Stimulated activated memory B cell treated with anti-CD40 and anti-IgM and Interleukin-4, amounts not matched to agents 10 μg/mL and 1 μg/mL and 100 μg/mL, for 72 hours (primary cell): ENCODE results near the gene RELN.

Source experiments
- ATAC-seq: fragments of 150-1000 bp; cut with Tn5 transposase; 2 replicates; pipeline ENCODE4 v1.10.0; 2021
- H3K27ac Mint-ChIP-seq: one replicate; pipeline ENCODE4 v1.8.0; 2022; ENCODE audit warnings: mild to moderate bottlenecking, mixed read lengths
- H3K27me3 Mint-ChIP-seq: one replicate; pipeline ENCODE4 v1.8.0; 2022; ENCODE audit warnings: mixed read lengths
- H3K36me3 Mint-ChIP-seq: one replicate; pipeline ENCODE4 v1.8.0; 2022; ENCODE audit warnings: mixed read lengths
- H3K4me1 Mint-ChIP-seq: one replicate; pipeline ENCODE4 v1.8.0; 2022; ENCODE audit warnings: mixed read lengths
- H3K4me3 Mint-ChIP-seq: one replicate; pipeline ENCODE4 v1.8.0; 2022; ENCODE audit warnings: mild to moderate bottlenecking, moderate library complexity, mixed read lengths
- H3K9me3 Mint-ChIP-seq: one replicate; pipeline ENCODE4 v1.8.0; 2022; ENCODE audit warnings: mixed read lengths

Gene RELN

DNA sequence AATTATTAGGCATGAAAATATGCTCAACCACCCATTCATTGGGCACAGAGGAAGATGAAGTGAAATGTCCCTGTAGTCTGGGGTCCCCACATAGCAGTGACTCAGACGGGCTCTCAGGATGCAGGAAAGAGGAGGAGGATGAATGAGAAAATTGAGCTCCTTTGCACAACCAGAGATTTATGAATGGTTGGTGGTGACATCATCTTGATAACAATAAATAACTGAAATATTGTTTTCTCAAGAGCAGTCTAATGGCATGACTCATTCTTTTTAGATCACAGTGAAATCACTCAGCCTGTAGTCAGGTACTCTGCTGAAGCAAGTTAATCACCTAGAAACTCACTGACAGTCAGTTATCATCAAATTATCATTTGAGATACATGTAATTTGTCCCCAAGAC, 254.1 kb downstream of the RELN start:
- Mint-ChIP-seq H3K4me1 (no peaks in the 10 kb centered on the region), H3K36me3 (no peaks in the 10 kb centered on the region), H3K27me3 (peaks cover 9% of the 10 kb centered on the region), H3K4me3 (no peak overlapping the region), H3K27ac (no peak overlapping the region), H3K9me3 (no peaks in the 10 kb centered on the region)
- no peak for ATAC-seq

- no peaks in the 10 kb centered on the region for H3K4me1 Mint-ChIP-seq
Observed at GRCh38 chr7:103731169-103731568, 258.3 kb downstream of the RELN start.

GRCh38 chr7:103729026-103729425, 260.4 kb downstream of the RELN start:
- no peak for ATAC-seq
- no peaks in the 10 kb centered on the region for H3K9me3 Mint-ChIP-seq
- H3K36me3 Mint-ChIP-seq = no peaks in the 10 kb centered on the region
- no peaks in the 10 kb centered on the region for H3K4me1 Mint-ChIP-seq
- H3K4me3 Mint-ChIP-seq = no peak overlapping the region
- no peak overlapping the region for H3K27ac Mint-ChIP-seq
- no peaks in the 10 kb centered on the region for H3K27me3 Mint-ChIP-seq

More at GRCh38 chr7:103731169-103731568, 258.3 kb downstream of the RELN start:
- H3K36me3 Mint-ChIP-seq = no peaks in the 10 kb centered on the region
- H3K9me3 Mint-ChIP-seq = no peaks in the 10 kb centered on the region
- no peaks in the 10 kb centered on the region for H3K27me3 Mint-ChIP-seq
- no peak overlapping the region for H3K4me3 Mint-ChIP-seq
- H3K27ac Mint-ChIP-seq = no peak overlapping the region
- ATAC-seq = no peak

DNA sequence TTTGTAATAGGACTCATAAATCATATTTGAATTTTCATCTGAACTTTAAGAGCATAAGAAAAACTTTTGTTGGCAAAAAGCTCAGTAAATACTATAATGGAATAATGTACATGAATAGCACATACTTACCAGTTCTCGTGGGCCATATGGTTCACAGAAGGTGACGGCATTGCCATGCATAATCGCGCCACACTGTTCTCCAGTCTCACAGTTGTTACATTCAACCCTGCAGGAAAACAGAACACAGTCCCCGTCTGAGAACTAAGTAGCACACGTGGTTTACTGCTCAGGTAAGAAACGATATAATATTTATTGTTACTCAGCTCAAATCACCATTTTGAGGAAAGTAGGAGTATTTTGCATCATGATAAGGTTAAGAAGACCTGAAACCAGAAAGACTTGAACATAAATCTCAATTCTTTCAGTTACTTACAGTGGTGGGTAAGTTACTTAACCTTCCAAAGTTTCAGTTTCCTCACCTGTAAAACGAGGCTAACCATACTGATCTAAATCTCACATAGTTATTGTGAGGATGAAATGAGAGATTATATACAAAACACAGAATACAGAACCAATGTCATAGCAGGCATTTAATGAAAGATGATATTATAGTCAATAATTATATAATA, 261.4 kb downstream of the RELN start:
- Mint-ChIP-seq H3K27ac (no peak overlapping the region), H3K9me3 (no peaks in the 10 kb centered on the region), H3K36me3 (no peaks in the 10 kb centered on the region), H3K27me3 (no peaks in the 10 kb centered on the region), H3K4me1 (no peaks in the 10 kb centered on the region), H3K4me3 (no peak overlapping the region)
- ATAC-seq = no peak

DNA sequence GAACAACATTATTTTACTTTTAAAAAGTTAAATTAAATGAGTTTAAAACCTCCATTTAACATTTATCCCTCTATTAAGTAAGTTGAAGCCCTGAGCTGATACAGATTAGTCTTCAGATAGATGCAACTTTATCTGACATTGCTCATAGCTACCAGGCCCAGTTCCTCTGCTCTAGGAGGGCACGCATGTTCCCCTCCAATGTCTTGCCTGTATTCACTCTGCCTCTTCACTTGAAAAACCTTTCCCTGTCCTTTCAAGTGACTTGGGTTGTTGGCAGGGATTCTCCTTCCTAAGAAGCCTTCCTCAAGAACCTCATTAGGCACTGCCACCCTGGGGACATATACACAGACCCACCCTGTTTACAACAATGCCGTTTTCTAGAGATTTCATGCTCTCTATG, 270.4 kb downstream of the RELN start:
- Mint-ChIP-seq H3K9me3 (no peaks in the 10 kb centered on the region), H3K27me3 (peaks cover 17% of the 10 kb centered on the region), H3K4me1 (no peaks in the 10 kb centered on the region), H3K4me3 (no peak overlapping the region), H3K27ac (no peak overlapping the region), H3K36me3 (no peaks in the 10 kb centered on the region)
- ATAC-seq = no peak

GRCh38 chr7:103718482-103719061, 270.9 kb downstream of the RELN start:
- H3K36me3 Mint-ChIP-seq = no peaks in the 10 kb centered on the region
- H3K9me3 Mint-ChIP-seq = no peaks in the 10 kb centered on the region
- H3K4me1 Mint-ChIP-seq = no peaks in the 10 kb centered on the region
- no peak overlapping the region for H3K4me3 Mint-ChIP-seq
- peaks cover 17% of the 10 kb centered on the region for H3K27me3 Mint-ChIP-seq
- H3K27ac Mint-ChIP-seq = no peak overlapping the region
- ATAC-seq = no peak

- Mint-ChIP-seq H3K4me1 (no peaks in the 10 kb centered on the region), H3K9me3 (no peaks in the 10 kb centered on the region), H3K27ac (no peak overlapping the region), H3K36me3 (no peaks in the 10 kb centered on the region), H3K4me3 (no peak overlapping the region), H3K27me3 (peaks cover 17% of the 10 kb centered on the region)
- no peak for ATAC-seq
Observed at GRCh38 chr7:103717574-103717973, 271.9 kb downstream of the RELN start.

GRCh38 chr7:103715376-103716120, 273.9 kb downstream of the RELN start:
- peaks cover 8% of the 10 kb centered on the region for H3K27me3 Mint-ChIP-seq

DNA sequence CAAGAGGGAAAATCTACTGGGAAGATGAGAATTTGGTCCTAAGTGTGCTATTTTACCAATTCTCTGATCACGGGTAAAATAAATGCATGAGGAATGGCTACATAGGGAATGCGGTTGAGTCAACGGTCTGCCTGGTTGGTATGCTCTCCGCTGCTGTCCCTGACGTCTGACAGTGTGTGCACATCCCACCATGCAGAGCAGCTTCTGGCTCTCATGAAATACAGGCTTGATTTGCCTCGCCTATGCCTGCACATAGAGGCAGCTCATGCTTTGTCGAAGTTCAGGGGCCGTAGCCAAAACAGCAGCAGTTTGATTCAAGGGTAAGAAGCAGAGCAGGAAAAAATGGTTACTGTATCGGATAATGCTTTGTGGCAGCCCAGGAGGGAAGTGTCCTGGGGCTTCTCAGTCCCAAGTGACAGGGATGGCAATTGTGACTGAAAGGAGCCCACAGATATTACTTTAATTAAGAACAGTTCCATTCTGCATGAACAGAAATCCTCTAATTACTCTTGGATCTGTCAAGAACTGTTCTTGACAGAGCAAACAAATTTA, 275.0 kb downstream of the RELN start:
- Mint-ChIP-seq H3K4me3 (no peak overlapping the region), H3K27ac (no peak overlapping the region), H3K9me3 (no peaks in the 10 kb centered on the region), H3K4me1 (no peaks in the 10 kb centered on the region), H3K27me3 (peaks cover 8% of the 10 kb centered on the region), H3K36me3 (no peaks in the 10 kb centered on the region)
- no peak for ATAC-seq

More at GRCh38 chr7:103715376-103716120, 273.9 kb downstream of the RELN start:
- Mint-ChIP-seq H3K4me3 (no peak overlapping the region), H3K9me3 (no peaks in the 10 kb centered on the region), H3K27ac (no peak overlapping the region), H3K4me1 (no peaks in the 10 kb centered on the region), H3K36me3 (no peaks in the 10 kb centered on the region)
- peak; percentile 38 for ATAC-seq

DNA sequence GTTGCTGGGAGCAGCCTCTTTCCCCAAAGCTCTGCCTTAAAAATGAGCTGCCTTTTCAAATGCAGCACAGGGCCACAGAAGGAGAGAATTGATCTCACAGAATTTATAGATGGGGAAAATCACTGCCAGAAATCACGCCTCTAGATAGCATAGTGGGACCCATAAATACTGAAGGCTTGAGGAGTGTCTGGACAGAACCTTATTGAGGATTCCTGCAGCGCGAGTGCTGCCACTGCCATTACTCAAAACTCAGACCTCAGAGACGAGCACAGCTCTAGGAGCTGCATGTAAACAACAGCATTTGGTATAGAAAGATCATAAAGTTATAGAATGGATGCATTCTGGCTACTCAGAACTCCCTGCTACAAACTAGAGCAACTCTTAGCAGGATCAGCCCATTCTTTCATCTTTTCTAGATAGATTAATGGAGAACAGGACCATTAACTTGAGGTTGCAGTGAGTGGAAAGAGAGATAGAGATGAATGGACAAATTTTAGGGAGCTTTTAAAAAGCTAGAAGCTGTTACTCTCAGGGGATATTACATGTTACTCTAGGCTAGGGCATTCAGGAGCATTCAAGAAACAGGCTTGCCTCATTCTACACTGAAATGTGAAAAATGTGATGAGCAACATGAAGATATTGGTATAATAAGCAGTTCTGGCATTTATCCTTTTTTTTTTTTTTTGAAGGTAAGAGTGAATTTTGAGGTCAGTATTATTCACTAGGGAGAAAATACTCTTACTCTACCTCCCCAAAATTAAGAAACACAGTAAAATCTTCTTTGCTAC, 276.3 kb downstream of the RELN start:
- H3K9me3 Mint-ChIP-seq = no peaks in the 10 kb centered on the region
- H3K36me3 Mint-ChIP-seq = no peaks in the 10 kb centered on the region
- H3K4me1 Mint-ChIP-seq = no peaks in the 10 kb centered on the region
- H3K27ac Mint-ChIP-seq = no peak overlapping the region
- H3K27me3 Mint-ChIP-seq = peaks cover 8% of the 10 kb centered on the region
- no peak for ATAC-seq
- H3K4me3 Mint-ChIP-seq = no peak overlapping the region

DNA sequence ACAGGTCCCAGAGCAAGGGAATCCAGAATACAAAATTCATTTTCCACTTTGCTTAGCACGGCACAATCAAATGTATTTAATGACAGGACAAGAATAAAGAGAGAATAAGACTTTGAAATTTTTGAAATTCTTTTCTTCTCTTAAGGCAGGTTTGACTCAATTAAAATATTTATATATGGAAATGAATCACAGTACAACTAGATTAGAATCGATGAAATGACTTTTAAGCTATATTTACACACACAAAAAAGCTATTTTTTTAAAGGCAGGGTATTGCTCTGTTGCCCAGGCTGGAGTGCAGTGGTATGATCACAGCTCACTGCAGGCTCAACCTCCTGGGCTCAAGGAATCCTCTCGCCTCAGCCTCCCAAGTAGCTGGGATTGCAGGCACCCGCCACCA, 278.0 kb downstream of the RELN start:
- H3K36me3 Mint-ChIP-seq = no peaks in the 10 kb centered on the region
- no peak for ATAC-seq
- peaks cover 8% of the 10 kb centered on the region for H3K27me3 Mint-ChIP-seq
- H3K27ac Mint-ChIP-seq = no peak overlapping the region
- no peaks in the 10 kb centered on the region for H3K9me3 Mint-ChIP-seq
- no peak overlapping the region for H3K4me3 Mint-ChIP-seq
- no peaks in the 10 kb centered on the region for H3K4me1 Mint-ChIP-seq

GRCh38 chr7:103710247-103710646, 279.2 kb downstream of the RELN start:
- no peak for ATAC-seq
- H3K36me3 Mint-ChIP-seq = no peaks in the 10 kb centered on the region

GRCh38 chr7:103706805-103707204, 282.7 kb downstream of the RELN start:
- ATAC-seq = no peak
- Mint-ChIP-seq H3K27ac (no peak overlapping the region), H3K36me3 (no peaks in the 10 kb centered on the region), H3K9me3 (no peaks in the 10 kb centered on the region), H3K27me3 (no peaks in the 10 kb centered on the region), H3K4me1 (no peaks in the 10 kb centered on the region), H3K4me3 (no peak overlapping the region)

More at GRCh38 chr7:103710247-103710646, 279.2 kb downstream of the RELN start:
- Mint-ChIP-seq H3K4me3 (no peak overlapping the region), H3K4me1 (no peaks in the 10 kb centered on the region), H3K9me3 (no peaks in the 10 kb centered on the region), H3K27me3 (peaks cover 1% of the 10 kb centered on the region), H3K27ac (no peak overlapping the region)

DNA sequence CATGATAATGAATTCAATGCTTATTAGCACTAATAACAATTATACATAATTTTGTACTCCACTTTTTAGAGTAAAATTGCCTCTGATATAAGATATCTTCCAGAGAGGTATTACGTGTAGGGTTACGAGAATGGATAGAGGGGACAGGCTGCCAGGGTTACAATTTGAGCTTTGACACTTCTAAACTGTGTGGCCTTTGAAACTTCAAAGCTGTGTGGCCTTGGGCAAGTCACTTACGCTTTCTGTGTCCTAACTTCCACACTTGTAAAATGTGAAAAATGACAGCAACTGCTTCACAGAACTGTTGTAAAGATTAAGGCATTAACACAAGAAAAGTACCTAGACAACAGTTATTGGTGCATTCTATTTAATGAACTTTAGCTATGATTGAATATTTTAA, 283.9 kb downstream of the RELN start:
- H3K4me1 Mint-ChIP-seq = no peaks in the 10 kb centered on the region
- H3K36me3 Mint-ChIP-seq = no peaks in the 10 kb centered on the region
- ATAC-seq = no peak
- H3K27ac Mint-ChIP-seq = no peak overlapping the region
- H3K4me3 Mint-ChIP-seq = no peak overlapping the region
- H3K9me3 Mint-ChIP-seq = no peaks in the 10 kb centered on the region
- no peaks in the 10 kb centered on the region for H3K27me3 Mint-ChIP-seq

DNA sequence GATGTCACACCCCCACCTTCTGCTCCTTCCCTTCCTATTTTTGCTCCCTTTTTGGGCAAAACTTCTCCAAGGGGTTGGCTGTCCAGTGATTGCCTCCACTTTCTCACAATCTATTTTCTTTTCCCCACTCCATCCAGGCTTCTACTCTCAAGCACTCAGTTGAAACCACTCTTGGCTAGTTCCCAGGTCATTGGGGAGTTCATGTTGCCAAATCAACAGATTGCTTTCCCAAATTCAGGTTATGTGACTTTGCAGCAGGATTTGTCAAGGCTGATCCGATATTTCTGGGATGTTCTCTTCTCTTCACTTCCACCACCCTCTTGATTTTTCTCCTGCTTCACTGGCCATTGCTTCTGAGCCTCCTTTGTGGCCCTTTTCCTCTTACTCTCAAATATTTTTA, 284.8 kb downstream of the RELN start:
- H3K27ac Mint-ChIP-seq = no peak overlapping the region
- H3K27me3 Mint-ChIP-seq = no peaks in the 10 kb centered on the region

More for the DNA sequence above, 284.8 kb downstream of the RELN start:
- no peak overlapping the region for H3K4me3 Mint-ChIP-seq
- no peak for ATAC-seq
- H3K9me3 Mint-ChIP-seq = no peaks in the 10 kb centered on the region
- H3K36me3 Mint-ChIP-seq = no peaks in the 10 kb centered on the region
- no peaks in the 10 kb centered on the region for H3K4me1 Mint-ChIP-seq
